LNCAP (cell line): ENCODE results near the gene SDSL.

Experiments used
- TF ChIP-seq, protein P1 (sequence below): fragments of 450-650 bp; IDR thresholded peaks from 2 replicates; pipeline ENCODE4 v1.5.1; 2017; ENCODE audit warnings: mild to moderate bottlenecking

SDSL gene

DNA sequence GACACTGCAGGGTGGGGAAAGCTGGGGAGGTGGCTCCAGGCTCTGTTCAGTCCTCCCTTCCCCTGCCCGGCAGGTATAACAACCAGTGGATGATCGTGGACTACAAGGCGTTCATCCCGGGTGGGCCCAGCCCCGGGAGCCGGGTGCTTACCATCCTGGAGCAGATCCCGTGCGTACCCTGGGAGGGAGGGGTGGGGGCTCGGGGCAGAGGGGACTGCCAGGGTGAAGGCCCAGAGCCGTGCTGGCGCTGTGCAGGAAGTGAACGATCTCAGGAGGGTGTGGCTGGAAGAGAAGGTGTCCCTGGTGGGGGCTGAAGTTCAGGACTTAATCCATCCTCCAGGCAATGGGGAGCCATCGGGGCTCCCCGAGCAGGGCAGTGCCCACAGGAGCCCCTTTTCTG, 37.4 kb upstream of the SDSL start:
- TF ChIP-seq, protein P1, sequence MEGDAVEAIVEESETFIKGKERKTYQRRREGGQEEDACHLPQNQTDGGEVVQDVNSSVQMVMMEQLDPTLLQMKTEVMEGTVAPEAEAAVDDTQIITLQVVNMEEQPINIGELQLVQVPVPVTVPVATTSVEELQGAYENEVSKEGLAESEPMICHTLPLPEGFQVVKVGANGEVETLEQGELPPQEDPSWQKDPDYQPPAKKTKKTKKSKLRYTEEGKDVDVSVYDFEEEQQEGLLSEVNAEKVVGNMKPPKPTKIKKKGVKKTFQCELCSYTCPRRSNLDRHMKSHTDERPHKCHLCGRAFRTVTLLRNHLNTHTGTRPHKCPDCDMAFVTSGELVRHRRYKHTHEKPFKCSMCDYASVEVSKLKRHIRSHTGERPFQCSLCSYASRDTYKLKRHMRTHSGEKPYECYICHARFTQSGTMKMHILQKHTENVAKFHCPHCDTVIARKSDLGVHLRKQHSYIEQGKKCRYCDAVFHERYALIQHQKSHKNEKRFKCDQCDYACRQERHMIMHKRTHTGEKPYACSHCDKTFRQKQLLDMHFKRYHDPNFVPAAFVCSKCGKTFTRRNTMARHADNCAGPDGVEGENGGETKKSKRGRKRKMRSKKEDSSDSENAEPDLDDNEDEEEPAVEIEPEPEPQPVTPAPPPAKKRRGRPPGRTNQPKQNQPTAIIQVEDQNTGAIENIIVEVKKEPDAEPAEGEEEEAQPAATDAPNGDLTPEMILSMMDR: no peak

DNA sequence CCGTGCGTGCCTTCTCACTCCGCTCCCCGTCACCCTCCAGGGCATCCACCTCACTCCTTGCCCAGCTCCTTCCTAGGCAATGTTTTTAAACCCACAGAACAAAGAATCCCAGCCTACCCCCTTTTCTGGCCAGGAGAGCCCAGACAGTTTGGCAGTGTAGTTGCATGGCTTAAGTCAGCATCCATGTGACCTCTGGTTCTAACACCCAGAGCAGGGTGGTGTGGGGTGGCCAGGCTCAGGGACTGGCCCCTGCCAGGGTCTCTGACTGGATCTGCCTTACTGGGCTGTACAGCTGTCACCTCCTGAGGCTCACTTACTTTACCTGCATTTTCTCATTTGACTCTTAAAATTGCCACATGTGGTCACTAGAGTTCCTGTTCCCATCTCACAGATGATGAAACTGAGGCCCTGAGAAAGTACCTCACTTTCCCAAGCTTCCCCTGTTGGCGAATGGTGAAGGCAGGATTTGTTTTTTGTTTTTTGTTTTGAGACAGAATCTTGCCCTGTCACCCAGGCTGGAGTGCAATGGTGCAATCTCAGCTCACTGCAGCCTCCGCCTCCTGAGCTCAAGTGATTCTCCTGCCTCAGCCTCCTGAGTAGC, 36.8 kb upstream of the SDSL start:
- TF ChIP-seq, protein P1: no peak

DNA sequence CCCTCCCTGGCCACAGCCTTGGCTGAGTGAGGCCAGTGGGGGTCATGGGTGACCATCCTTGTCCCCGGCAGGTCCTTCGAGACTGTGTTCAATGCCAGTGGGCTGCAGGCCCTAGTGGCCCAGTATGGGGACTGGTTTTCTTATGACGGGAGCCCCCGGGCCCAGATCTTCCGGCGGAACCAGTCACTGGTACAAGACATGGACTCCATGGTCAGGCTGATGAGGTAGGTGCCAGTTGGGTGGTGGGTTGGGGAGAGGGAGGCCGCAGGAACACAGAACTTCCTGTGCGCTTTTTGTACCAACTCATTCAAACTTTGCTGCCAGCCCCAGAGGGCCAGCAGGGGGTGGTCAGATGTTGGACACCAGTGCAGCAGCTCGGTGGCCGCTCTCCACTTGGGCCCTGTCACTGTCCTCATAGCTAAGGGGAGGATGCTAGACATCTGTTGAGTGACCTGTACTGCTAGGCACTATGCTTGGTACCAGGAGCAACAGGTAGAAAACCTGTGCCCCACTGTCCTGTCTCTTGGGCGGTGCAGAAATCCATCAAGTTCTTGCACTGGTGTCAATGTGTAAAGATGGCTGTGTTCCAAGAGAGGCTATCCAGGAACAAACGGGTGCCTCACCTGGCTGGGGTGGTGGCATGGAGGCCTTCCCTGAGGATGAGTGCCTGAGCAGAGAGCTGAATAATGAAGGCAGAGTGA, 35.2 kb upstream of the SDSL start:
- TF ChIP-seq, protein P1: no peak

DNA sequence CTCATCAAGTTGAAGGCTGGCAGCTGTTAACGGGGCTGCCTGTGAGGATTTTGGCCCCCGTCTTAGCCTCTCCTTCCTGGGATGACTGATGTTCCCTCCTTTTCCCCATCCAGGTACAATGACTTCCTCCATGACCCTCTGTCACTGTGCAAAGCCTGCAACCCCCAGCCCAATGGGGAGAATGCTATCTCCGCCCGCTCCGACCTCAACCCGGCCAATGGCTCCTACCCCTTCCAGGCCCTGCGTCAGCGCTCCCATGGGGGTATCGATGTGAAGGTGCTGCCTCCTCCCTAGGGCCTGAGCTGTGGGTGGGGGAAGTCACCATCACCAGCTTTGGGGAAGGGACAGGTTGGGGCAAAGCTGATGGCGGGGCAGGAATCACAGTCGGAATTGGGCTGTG, 34.5 kb upstream of the SDSL start:
- TF ChIP-seq, protein P1: no peak

DNA sequence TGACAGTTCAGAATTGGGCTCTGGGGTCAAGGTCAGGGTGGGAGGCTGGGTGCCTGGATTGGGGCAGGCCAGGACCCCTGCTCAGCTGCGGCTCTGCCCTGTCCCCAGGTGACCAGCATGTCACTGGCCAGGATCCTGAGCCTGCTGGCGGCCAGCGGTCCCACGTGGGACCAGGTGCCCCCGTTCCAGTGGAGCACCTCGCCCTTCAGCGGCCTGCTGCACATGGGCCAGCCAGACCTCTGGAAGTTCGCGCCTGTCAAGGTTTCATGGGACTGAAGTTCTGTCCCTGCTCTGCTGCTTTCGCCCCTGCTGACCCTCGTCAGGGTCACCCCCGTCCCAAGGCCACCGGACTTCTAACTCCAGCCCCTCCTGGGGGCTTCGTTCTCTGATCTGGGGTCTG, 33.8 kb upstream of the SDSL start:
- TF ChIP-seq, protein P1: no peak

DNA sequence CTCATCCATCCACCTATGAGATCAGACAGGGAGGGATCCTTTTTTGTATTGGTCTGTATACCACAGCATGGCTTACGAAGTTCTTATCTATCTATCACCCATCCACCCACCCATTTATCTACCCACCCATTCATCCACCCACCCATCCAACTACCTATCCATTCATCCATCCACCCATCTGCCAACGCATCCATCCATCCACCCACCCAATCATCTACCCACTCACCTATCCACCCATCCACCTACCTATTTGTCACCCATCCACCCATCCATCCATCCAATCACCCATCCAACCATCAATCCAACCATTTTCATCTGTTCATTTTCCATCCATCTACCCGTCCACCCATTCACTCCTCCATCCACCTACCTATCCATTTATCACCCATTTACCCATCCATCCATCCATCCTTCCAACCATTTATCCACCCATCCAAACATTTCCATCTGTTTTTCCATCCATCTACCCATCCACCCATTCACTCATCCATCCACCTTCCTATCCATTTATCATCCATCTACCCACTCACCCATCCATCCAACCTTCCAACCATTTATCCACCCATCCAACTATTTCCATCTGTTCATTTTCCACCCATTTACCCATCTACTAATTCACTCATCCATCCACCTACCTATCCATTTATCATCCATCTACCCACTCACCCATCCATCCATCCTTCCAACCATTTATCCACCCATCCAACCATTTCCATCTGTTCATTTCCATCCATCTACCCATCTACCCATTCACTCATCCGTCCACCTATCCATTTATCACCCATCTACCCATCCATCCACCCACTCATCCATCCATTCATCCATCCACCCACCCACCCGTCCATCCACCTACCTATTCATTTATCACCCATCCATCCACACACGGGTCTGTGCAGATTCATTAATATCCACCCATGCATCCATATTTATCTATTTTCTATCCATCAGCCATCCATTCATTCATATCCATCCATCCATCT, 31.8 kb upstream of the SDSL start:
- TF ChIP-seq, protein P1: no peak

DNA sequence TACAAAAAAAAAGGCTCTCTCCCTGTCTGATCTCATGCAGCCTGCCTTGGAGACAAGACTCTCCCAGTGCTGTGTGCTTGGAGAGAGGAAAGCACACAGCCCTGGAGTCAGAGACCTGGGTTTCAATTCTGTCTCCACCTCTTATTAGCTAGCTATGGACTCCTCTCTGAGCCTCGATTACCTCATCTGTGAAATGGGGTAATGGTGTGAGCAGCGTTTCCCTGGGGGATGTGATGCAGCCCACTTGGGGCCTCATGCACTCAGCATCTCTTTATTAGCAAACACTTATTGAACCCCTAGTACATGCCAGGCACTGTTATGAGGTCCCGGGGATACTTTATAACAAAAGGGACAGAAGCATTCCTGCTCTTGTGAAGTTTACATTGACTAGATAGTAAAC, 31.0 kb upstream of the SDSL start:
- TF ChIP-seq, protein P1: no peak
